ENCODE data around the gene RTKN.
"Not testable (repeated sequence)": the region's sequence is repeated elsewhere in the genome, so short reads cannot be mapped to it uniquely, and the experiment has no call there.

DNA sequence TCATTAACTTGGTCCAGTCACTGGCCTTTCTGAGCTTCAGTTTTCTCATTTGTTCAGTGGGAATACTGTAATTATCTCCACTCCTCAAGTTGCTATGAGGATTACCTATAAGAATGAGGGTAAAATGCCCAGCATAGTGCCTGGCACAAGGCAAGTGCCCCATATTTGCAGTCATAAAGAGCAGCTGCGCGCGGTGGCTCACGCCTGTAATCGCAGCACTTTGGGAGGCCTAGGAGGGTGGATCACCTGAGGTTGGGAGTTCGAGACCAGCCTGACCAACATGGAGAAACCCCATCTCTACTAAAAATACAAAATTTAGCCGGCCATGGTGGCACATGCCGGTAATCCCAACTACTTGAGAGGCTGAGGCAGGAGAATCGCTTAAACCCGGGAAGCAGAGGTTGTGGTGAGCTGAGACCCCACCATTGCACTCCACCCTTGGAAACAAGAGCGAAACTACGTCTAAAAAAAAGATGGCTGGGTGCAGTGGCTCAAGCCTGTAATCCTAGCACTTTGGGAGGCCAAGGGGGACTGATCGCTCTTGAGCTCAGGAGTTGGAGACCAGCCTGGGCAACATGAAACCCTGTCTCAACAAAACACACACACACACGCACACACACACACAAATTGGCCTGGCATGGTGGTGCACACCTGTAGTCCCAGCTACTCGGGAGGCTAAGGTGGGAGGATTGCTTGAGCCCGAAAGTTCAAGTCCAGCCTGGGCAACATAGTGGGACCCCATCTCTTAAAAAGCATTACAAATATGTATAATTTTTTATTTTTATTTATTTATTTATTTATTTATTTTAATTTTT lies 953 bp upstream of the RTKN start:
- TF ChIP-seq SNAI2 (CRISPR knock-in tag; IDR thresholded peaks at IDR 0.05); ISL1 (CRISPR knock-in tag; IDR thresholded peaks at IDR 0.05); TCF4 (CRISPR knock-in tag; IDR thresholded peaks at IDR 0.05; ENCODE audit: borderline replicate concordance); ZNF565 (CRISPR knock-in tag; conservative IDR thresholded peaks at IDR 0.05; ENCODE audit: low read depth); ZFP3 (CRISPR knock-in tag; IDR thresholded peaks at IDR 0.05); TOX (CRISPR knock-in tag; IDR thresholded peaks at IDR 0.05; ENCODE audit: borderline replicate concordance); ZNF70 (CRISPR knock-in tag; IDR thresholded peaks at IDR 0.05); ESRRG (CRISPR knock-in tag; IDR thresholded peaks at IDR 0.05); RARB (CRISPR knock-in tag; IDR thresholded peaks at IDR 0.05); PPARA (CRISPR knock-in tag; IDR thresholded peaks at IDR 0.05; ENCODE audit: borderline replicate concordance): not testable (repeated sequence)
- TF ChIP-seq, protein P1, sequence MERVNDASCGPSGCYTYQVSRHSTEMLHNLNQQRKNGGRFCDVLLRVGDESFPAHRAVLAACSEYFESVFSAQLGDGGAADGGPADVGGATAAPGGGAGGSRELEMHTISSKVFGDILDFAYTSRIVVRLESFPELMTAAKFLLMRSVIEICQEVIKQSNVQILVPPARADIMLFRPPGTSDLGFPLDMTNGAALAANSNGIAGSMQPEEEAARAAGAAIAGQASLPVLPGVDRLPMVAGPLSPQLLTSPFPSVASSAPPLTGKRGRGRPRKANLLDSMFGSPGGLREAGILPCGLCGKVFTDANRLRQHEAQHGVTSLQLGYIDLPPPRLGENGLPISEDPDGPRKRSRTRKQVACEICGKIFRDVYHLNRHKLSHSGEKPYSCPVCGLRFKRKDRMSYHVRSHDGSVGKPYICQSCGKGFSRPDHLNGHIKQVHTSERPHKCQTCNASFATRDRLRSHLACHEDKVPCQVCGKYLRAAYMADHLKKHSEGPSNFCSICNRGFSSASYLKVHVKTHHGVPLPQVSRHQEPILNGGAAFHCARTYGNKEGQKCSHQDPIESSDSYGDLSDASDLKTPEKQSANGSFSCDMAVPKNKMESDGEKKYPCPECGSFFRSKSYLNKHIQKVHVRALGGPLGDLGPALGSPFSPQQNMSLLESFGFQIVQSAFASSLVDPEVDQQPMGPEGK (CRISPR knock-in tag; IDR thresholded peaks at IDR 0.05; ENCODE audit: borderline replicate concordance), result not testable (repeated sequence)
- TF ChIP-seq, protein P2, sequence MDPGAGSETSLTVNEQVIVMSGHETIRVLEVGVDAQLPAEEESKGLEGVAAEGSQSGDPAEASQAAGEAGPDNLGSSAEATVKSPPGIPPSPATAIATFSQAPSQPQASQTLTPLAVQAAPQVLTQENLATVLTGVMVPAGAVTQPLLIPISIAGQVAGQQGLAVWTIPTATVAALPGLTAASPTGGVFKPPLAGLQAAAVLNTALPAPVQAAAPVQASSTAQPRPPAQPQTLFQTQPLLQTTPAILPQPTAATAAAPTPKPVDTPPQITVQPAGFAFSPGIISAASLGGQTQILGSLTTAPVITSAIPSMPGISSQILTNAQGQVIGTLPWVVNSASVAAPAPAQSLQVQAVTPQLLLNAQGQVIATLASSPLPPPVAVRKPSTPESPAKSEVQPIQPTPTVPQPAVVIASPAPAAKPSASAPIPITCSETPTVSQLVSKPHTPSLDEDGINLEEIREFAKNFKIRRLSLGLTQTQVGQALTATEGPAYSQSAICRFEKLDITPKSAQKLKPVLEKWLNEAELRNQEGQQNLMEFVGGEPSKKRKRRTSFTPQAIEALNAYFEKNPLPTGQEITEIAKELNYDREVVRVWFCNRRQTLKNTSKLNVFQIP (CRISPR knock-in tag; IDR thresholded peaks at IDR 0.05; ENCODE audit: borderline replicate concordance, low read depth), result not testable (repeated sequence)
- TF ChIP-seq, protein P3, sequence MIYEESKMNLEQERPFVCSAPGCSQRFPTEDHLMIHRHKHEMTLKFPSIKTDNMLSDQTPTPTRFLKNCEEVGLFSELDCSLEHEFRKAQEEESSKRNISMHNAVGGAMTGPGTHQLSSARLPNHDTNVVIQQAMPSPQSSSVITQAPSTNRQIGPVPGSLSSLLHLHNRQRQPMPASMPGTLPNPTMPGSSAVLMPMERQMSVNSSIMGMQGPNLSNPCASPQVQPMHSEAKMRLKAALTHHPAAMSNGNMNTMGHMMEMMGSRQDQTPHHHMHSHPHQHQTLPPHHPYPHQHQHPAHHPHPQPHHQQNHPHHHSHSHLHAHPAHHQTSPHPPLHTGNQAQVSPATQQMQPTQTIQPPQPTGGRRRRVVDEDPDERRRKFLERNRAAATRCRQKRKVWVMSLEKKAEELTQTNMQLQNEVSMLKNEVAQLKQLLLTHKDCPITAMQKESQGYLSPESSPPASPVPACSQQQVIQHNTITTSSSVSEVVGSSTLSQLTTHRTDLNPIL (CRISPR knock-in tag; IDR thresholded peaks at IDR 0.05; ENCODE audit: low read depth), result not testable (repeated sequence)
